ENCODE data around the gene RASSF5. TPM values are rescaled to one million over a fixed set of nuclear protein-coding genes. Genes with fewer than 3 reads are reported as not detected.

The RASSF5 gene
- total and polyA plus RNA-seq, 2 of the 13 experiments (the other 11 are each of a cell fraction or from before 2014, with no cell fraction given) = 0.18 to 0.40 TPM

- Histone ChIP-seq H3K27ac (ENCODE audit: extremely low read length, insufficient read depth, low read length) (no peak overlapping the region), H3K27me3 (ENCODE audit: control insufficient read depth in 1 of 2, insufficient read depth in 2 of 2, low read length in 2 of 2) (no peaks in the 10 kb centered on the region), H4K20me1 (ENCODE audit: insufficient read depth, low read length) (no peaks in the 10 kb centered on the region), H3K36me3 (replicated peaks in 1 of 2; ENCODE audit: control insufficient read depth in 1 of 2, insufficient read depth in 2 of 2, low read length in 2 of 2) (no peaks in the 10 kb centered on the region), H3K4me3 (replicated peaks in 1 of 3; ENCODE audit: insufficient read depth in 1 of 3, low read depth in 2 of 3, low read length in 3 of 3) (no peak overlapping the region), H3K4me2 (ENCODE audit: low read depth, low read length) (no peak overlapping the region), H3K79me2 (ENCODE audit: insufficient read depth, low read length) (no peaks in the 10 kb centered on the region), H3K4me1 (ENCODE audit: insufficient read depth, low read length) (no peaks in the 10 kb centered on the region), H3K9ac (ENCODE audit: insufficient read depth, low read depth, low read length) (no peak overlapping the region), H3K9me3 (ENCODE audit: low read length) (no peaks in the 10 kb centered on the region), H2AFZ (ENCODE audit: low read length) (no peak overlapping the region)
- ChIA-PET POLR2A (no interaction called here), CTCF (ENCODE audit: low intra/inter-chr PET ratio, low total read pairs) (no interaction called here)
- BruUV-seq (replicated peaks) = no TSS peak
- intact Hi-C loops (cut with micrococcal nuclease; ENCODE audit: unreplicated experiment) (no loop called here), in situ Hi-C loops (cut with HindIII; ENCODE audit: extremely low pct_ligation_motif_present, low pct_unique_long_range_greater_than_20kb) (no loop called here)
- 64% methylated on average over 9 of the region's 11 CpGs for WGBS (ENCODE audit: low lambda C conversion rate)
- ATAC-seq (no peak), DNase-seq (ENCODE audit: low spot score) (no peak), FAIRE-seq (no peak)
- TF ChIP-seq ETV5 (CRISPR knock-in tag; IDR thresholded peaks at IDR 0.05; ENCODE audit: borderline replicate concordance) (no peak), TOPORS (CRISPR knock-in tag; IDR thresholded peaks at IDR 0.05) (no peak), TRIM22 (IDR thresholded peaks at IDR 0.05) (no peak), MED8 (CRISPR knock-in tag; IDR thresholded peaks at IDR 0.05; ENCODE audit: insufficient replicate concordance) (no peak), ZNF292 (CRISPR knock-in tag; IDR thresholded peaks at IDR 0.05; ENCODE audit: borderline replicate concordance, low read depth) (no peak), U2AF1 (optimal IDR thresholded peaks at IDR 0.05; ENCODE audit: low read depth, low read length) (no peak), ZNF136 (CRISPR knock-in tag; IDR thresholded peaks at IDR 0.05; ENCODE audit: low read depth) (no peak), GFI1 (CRISPR knock-in tag; IDR thresholded peaks at IDR 0.05; ENCODE audit: borderline replicate concordance) (no peak), ZNF275 (CRISPR knock-in tag; IDR thresholded peaks at IDR 0.05; ENCODE audit: borderline replicate concordance) (no peak), IRX3 (CRISPR knock-in tag; IDR thresholded peaks at IDR 0.05; ENCODE audit: borderline replicate concordance, low read depth) (no peak), ZNF350 (CRISPR knock-in tag; IDR thresholded peaks at IDR 0.05; ENCODE audit: borderline replicate concordance, low read depth) (no peak), KMT2A (CRISPR knock-in tag; IDR thresholded peaks at IDR 0.05) (no peak), DMAP1 (CRISPR knock-in tag; IDR thresholded peaks at IDR 0.05) (no peak), CAMTA2 (CRISPR knock-in tag; IDR thresholded peaks at IDR 0.05; ENCODE audit: borderline replicate concordance) (no peak)
- TF ChIP-seq, protein P1, sequence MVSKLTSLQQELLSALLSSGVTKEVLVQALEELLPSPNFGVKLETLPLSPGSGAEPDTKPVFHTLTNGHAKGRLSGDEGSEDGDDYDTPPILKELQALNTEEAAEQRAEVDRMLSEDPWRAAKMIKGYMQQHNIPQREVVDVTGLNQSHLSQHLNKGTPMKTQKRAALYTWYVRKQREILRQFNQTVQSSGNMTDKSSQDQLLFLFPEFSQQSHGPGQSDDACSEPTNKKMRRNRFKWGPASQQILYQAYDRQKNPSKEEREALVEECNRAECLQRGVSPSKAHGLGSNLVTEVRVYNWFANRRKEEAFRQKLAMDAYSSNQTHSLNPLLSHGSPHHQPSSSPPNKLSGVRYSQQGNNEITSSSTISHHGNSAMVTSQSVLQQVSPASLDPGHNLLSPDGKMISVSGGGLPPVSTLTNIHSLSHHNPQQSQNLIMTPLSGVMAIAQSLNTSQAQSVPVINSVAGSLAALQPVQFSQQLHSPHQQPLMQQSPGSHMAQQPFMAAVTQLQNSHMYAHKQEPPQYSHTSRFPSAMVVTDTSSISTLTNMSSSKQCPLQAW (CRISPR knock-in tag; IDR thresholded peaks at IDR 0.05) = no peak
- TF ChIP-seq, protein P2, sequence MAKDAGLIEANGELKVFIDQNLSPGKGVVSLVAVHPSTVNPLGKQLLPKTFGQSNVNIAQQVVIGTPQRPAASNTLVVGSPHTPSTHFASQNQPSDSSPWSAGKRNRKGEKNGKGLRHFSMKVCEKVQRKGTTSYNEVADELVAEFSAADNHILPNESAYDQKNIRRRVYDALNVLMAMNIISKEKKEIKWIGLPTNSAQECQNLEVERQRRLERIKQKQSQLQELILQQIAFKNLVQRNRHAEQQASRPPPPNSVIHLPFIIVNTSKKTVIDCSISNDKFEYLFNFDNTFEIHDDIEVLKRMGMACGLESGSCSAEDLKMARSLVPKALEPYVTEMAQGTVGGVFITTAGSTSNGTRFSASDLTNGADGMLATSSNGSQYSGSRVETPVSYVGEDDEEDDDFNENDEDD (CRISPR knock-in tag; IDR thresholded peaks at IDR 0.05; ENCODE audit: borderline replicate concordance) = no peak
Measured at GRCh38 chr1:206575165-206575893, 68.0 kb downstream of the RASSF5 start.
